ENCODE results near the gene MBD3L4. TPM values are rescaled to one million over a fixed set of nuclear protein-coding genes. Genes with fewer than 3 reads are reported as not detected.

The MBD3L4 gene
- total RNA-seq, 1 donor from 2014 or later: not detected

GRCh38 chr19:6997679-6998445 is 42.1 kb downstream of the MBD3L4 start:
- no peak for FAIRE-seq
- Histone ChIP-seq H3K36me3 (ENCODE audit: control insufficient read depth, insufficient read depth, low read length) (no peaks in the 10 kb centered on the region), H3K27me3 (ENCODE audit: control insufficient read depth, insufficient read depth, low read length) (no peaks in the 10 kb centered on the region), H3K4me3 (ENCODE audit: low read depth, low read length) (no peak overlapping the region)
- no peak for TF ChIP-seq CTCF (IDR thresholded peaks at IDR 0.05; ENCODE audit: insufficient read depth, low read length, severe bottlenecking)
- DNase-seq (ENCODE audit: low read depth): peak; percentile 35

- Histone ChIP-seq H3K4me3 (ENCODE audit: low read depth, low read length) (no peak overlapping the region), H3K27me3 (ENCODE audit: control insufficient read depth, insufficient read depth, low read length) (no peaks in the 10 kb centered on the region), H3K36me3 (ENCODE audit: control insufficient read depth, insufficient read depth, low read length) (no peaks in the 10 kb centered on the region)
- FAIRE-seq (no peak), DNase-seq (ENCODE audit: low read depth) (no peak)
- no peak for TF ChIP-seq CTCF (IDR thresholded peaks at IDR 0.05; ENCODE audit: insufficient read depth, low read length, severe bottlenecking)
These were observed 43.2 kb downstream of the MBD3L4 start for GRCh38 chr19:6996810-6997209.

- Histone ChIP-seq H3K36me3 (ENCODE audit: control insufficient read depth, insufficient read depth, low read length) (no peaks in the 10 kb centered on the region), H3K27me3 (ENCODE audit: control insufficient read depth, insufficient read depth, low read length) (no peaks in the 10 kb centered on the region), H3K4me3 (ENCODE audit: low read depth, low read length) (no peak overlapping the region)
- no peak for DNase-seq (ENCODE audit: low read depth)
- no peak for FAIRE-seq
- no peak for TF ChIP-seq CTCF (IDR thresholded peaks at IDR 0.05; ENCODE audit: insufficient read depth, low read length, severe bottlenecking)
These were observed 44.9 kb downstream of the MBD3L4 start for GRCh38 chr19:6995054-6995453.

GRCh38 chr19:6988257-6988656 is 51.7 kb downstream of the MBD3L4 start:
- Histone ChIP-seq H3K36me3 (ENCODE audit: control insufficient read depth, insufficient read depth, low read length) (no peaks in the 10 kb centered on the region), H3K27me3 (ENCODE audit: control insufficient read depth, insufficient read depth, low read length) (no peaks in the 10 kb centered on the region), H3K4me3 (ENCODE audit: low read depth, low read length) (no peak overlapping the region)
- FAIRE-seq: peak; percentile 91
- TF ChIP-seq CTCF (IDR thresholded peaks at IDR 0.05; ENCODE audit: insufficient read depth, low read length, severe bottlenecking): no peak
- DNase-seq (ENCODE audit: low read depth): no peak

- no peaks in the 10 kb centered on the region for H3K27me3 ChIP-seq (ENCODE audit: control insufficient read depth, insufficient read depth, low read length)
- no peak for TF ChIP-seq CTCF (IDR thresholded peaks at IDR 0.05; ENCODE audit: insufficient read depth, low read length, severe bottlenecking)
- H3K36me3 ChIP-seq (ENCODE audit: control insufficient read depth, insufficient read depth, low read length): no peaks in the 10 kb centered on the region
- FAIRE-seq (no peak), DNase-seq (ENCODE audit: low read depth) (no peak)
- no peak overlapping the region for H3K4me3 ChIP-seq (ENCODE audit: low read depth, low read length)
These were observed 52.1 kb downstream of the MBD3L4 start for GRCh38 chr19:6987850-6988249.

Other genes starting within 250 kb of the MBD3L4 start
- not detected in 2 replicates for gene ADGRE1, start 152.6 kb downstream of the MBD3L4 start, total RNA-seq
- gene MBD3L2B, start 18.7 kb downstream of the MBD3L4 start, total RNA-seq: not detected in 2 replicates
- gene MBD3L5, start 9.6 kb downstream of the MBD3L4 start, total RNA-seq: not detected in 2 replicates
- gene MBD3L2, start 9.1 kb upstream of the MBD3L4 start, total RNA-seq: not detected in 2 replicates
- not detected in 2 replicates for gene MBD3L3, start 18.5 kb upstream of the MBD3L4 start, total RNA-seq
- 11.6 and 14.0 TPM in 2 replicates for gene ZNF557, start 29.5 kb upstream of the MBD3L4 start, total RNA-seq

Data from bronchial epithelial cell (primary cell).